Peyer's patch (tissue), 4 donors: ENCODE results near the gene SLC9A1.

ENCODE experiments used
- CTCF ChIP-seq, 6 experiments: fragments of 450-650 bp in 4 of 6; fragments of 200-600 bp in 2 of 6; sonication (generic) in 1 of 6; IDR thresholded peaks; one replicate each; pipeline ENCODE4 v1.5.1; 2017 to 2019; ENCODE audit warnings: antibody characterized with exemption in 6 of 6, mild to moderate bottlenecking in 3 of 6, moderate library complexity in 1 of 6
- POLR2A ChIP-seq, 2 donors: fragments of 450-650 bp; IDR thresholded peaks; one replicate each; pipeline ENCODE4 v1.5.1; 2017; ENCODE audit warnings: antibody characterized with exemption in 2 of 2, mild to moderate bottlenecking in 2 of 2, moderate library complexity in 2 of 2

- TF ChIP-seq CTCF (IDR thresholded peaks at IDR 0.05) (no peak), POLR2A (IDR thresholded peaks at IDR 0.05) (no peak)
Measured at GRCh38 chr1:27138927-27139326, 16.0 kb downstream of the SLC9A1 start.
